SK-N-SH treated with all-trans-retinoic acid at 6 μM for 48 hours (cell line): ENCODE results near the gene SYPL1.

Source experiments
- BACH2 ChIP-seq: fragments of 250-450 bp; sonication (Bioruptor Pico); IDR thresholded peaks from 2 replicates; pipeline ENCODE4 v1.9.0; 2021; ENCODE audit warnings: mild to moderate bottlenecking, borderline replicate concordance
- ISL1 ChIP-seq: fragments of 250-450 bp; sonication (Bioruptor Pico); IDR thresholded peaks from 2 replicates; pipeline ENCODE4 v2.1.2; 2022; ENCODE audit warnings: mild to moderate bottlenecking, moderate library complexity
- OSR1 ChIP-seq: fragments of 250-450 bp; sonication (Bioruptor Pico); IDR thresholded peaks from 2 replicates; pipeline ENCODE4 v1.8.0; 2022; ENCODE audit warnings: moderate library complexity, mild to moderate bottlenecking, inconsistent platforms
- PPARA ChIP-seq: fragments of 250-450 bp; sonication (Bioruptor Pico); IDR thresholded peaks from 2 replicates; pipeline ENCODE4 v1.5.0; 2020; ENCODE audit warnings: mild to moderate bottlenecking, borderline replicate concordance
- RARB ChIP-seq: fragments of 250-450 bp; sonication (Bioruptor Pico); IDR thresholded peaks from 2 replicates; pipeline ENCODE4 v1.8.0; 2021; ENCODE audit warnings: mild to moderate bottlenecking, moderate library complexity
- SNAI2 ChIP-seq: fragments of 250-450 bp; sonication (Bioruptor Pico); IDR thresholded peaks from 2 replicates; pipeline ENCODE4 v1.5.0; 2020; ENCODE audit warnings: mild to moderate bottlenecking, moderate library complexity
- ZC3H10 ChIP-seq: fragments of 250-450 bp; sonication (Bioruptor Pico); IDR thresholded peaks from 2 replicates; pipeline ENCODE4 v1.5.1; 2021; ENCODE audit warnings: mild to moderate bottlenecking, moderate library complexity
- ZFP30 ChIP-seq: fragments of 450-650 bp; formaldehyde crosslinking; IDR thresholded peaks from 2 replicates; pipeline ENCODE4 v1.5.0; 2022; ENCODE audit warnings: mild to moderate bottlenecking, moderate library complexity
- ZNF70 ChIP-seq: fragments of 450-650 bp; formaldehyde crosslinking; IDR thresholded peaks from 2 replicates; pipeline ENCODE4 v1.5.0; 2020; ENCODE audit warnings: mild to moderate bottlenecking, moderate library complexity
- ZNF8 ChIP-seq: fragments of 450-650 bp; formaldehyde crosslinking; IDR thresholded peaks from 2 replicates; pipeline ENCODE4 v1.5.0; 2020; ENCODE audit warnings: mild to moderate bottlenecking, moderate library complexity
- TF ChIP-seq, protein P1 (sequence below): fragments of 250-450 bp; sonication (Bioruptor Pico); IDR thresholded peaks from 2 replicates; pipeline ENCODE4 v1.5.1; 2021; ENCODE audit warnings: mild to moderate bottlenecking, moderate library complexity
- TF ChIP-seq, protein P2 (sequence below): fragments of 250-450 bp; sonication (Bioruptor Pico); IDR thresholded peaks from 2 replicates; pipeline ENCODE4 v1.8.0; 2020; ENCODE audit warnings: mild to moderate bottlenecking, moderate library complexity, borderline replicate concordance

DNA sequence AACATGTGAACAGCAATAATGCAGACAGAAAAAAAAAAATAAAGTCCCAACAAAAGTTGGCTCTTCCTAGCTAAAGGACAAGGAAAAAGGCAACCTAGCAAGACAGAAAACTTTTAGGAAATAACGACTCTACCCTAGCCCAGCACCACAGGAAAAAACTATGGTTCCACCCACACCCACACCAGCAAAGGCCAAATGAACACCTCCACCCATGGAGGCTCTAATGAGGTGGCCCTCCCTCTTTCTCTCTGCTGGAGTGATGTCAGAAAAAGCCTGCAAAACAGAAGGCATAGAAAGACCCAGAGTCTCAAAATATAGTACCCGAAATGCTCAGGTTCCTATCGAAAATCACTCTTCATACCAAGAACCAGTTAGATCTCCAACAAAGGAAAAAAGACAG, 28.4 kb downstream of the SYPL1 start:
- TF ChIP-seq, protein P1, sequence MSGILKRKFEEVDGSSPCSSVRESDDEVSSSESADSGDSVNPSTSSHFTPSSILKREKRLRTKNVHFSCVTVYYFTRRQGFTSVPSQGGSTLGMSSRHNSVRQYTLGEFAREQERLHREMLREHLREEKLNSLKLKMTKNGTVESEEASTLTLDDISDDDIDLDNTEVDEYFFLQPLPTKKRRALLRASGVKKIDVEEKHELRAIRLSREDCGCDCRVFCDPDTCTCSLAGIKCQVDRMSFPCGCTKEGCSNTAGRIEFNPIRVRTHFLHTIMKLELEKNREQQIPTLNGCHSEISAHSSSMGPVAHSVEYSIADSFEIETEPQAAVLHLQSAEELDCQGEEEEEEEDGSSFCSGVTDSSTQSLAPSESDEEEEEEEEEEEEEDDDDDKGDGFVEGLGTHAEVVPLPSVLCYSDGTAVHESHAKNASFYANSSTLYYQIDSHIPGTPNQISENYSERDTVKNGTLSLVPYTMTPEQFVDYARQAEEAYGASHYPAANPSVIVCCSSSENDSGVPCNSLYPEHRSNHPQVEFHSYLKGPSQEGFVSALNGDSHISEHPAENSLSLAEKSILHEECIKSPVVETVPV (CRISPR knock-in tag): no peak
- no peak for TF ChIP-seq OSR1
- TF ChIP-seq, protein P2, sequence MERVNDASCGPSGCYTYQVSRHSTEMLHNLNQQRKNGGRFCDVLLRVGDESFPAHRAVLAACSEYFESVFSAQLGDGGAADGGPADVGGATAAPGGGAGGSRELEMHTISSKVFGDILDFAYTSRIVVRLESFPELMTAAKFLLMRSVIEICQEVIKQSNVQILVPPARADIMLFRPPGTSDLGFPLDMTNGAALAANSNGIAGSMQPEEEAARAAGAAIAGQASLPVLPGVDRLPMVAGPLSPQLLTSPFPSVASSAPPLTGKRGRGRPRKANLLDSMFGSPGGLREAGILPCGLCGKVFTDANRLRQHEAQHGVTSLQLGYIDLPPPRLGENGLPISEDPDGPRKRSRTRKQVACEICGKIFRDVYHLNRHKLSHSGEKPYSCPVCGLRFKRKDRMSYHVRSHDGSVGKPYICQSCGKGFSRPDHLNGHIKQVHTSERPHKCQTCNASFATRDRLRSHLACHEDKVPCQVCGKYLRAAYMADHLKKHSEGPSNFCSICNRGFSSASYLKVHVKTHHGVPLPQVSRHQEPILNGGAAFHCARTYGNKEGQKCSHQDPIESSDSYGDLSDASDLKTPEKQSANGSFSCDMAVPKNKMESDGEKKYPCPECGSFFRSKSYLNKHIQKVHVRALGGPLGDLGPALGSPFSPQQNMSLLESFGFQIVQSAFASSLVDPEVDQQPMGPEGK (CRISPR knock-in tag): no peak
- TF ChIP-seq ZFP30 (CRISPR knock-in tag): no peak
- TF ChIP-seq ZNF70 (CRISPR knock-in tag): no peak
- TF ChIP-seq RARB (CRISPR knock-in tag): no peak
- TF ChIP-seq ZNF8 (CRISPR knock-in tag): no peak
- no peak for TF ChIP-seq BACH2 (CRISPR knock-in tag)
- no peak for TF ChIP-seq SNAI2
- TF ChIP-seq ISL1 (CRISPR knock-in tag): no peak
- no peak for TF ChIP-seq ZC3H10 (CRISPR knock-in tag)
- TF ChIP-seq PPARA (CRISPR knock-in tag): no peak
